GM21619 (cell line): ENCODE measurements around the gene GVQW3.

Source experiments
- ATAC-seq: cut with Tn5 transposase; IDR thresholded peaks from one replicate; pipeline ENCODE4 v1.9.1; 2021; ENCODE audit not compliant: unreplicated experiment

The GVQW3 gene

DNA sequence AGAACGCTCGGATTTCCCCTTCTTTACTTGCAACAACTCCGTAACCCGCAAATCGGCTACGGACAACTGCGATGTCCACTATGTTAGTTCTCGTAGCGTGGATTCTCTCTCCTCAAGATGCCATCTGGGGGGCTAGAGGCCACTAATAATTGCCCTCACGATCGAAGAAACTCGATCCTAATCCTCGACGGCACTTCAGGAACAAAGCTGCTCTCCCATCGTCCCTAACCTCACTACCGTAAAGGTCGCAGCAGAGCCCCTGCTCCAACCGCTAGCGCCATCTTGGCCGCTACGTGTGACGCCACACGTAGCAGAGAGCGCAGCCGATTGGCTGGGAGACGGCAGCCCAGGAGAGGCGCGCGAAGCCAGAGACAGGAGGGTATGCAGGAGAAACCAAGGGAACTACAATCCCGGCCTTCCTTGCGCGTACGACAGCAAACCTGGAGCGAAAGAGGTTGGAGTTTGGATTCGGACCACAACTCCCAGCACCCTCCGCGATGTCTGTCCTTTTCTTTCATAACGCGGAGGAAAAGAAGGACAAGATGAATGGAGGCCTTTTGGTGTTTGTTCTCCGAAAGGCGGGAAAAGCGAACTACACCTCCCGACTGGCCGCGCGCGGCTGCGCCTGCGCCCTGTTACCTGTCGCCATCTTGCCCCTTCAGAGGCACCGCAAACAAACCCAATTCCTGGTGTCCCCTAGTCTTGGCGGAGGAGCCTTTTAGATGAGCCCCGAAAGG lies 63.4 kb downstream of the GVQW3 start, which contains the start of gene EMSY:
Gene EMSY (plus strand): TSS at position 635 of the 737 bp plus-strand sequence. CDS start 1,921 bp downstream, outside the sequence.
- ATAC-seq: peak; percentile 89

DNA sequence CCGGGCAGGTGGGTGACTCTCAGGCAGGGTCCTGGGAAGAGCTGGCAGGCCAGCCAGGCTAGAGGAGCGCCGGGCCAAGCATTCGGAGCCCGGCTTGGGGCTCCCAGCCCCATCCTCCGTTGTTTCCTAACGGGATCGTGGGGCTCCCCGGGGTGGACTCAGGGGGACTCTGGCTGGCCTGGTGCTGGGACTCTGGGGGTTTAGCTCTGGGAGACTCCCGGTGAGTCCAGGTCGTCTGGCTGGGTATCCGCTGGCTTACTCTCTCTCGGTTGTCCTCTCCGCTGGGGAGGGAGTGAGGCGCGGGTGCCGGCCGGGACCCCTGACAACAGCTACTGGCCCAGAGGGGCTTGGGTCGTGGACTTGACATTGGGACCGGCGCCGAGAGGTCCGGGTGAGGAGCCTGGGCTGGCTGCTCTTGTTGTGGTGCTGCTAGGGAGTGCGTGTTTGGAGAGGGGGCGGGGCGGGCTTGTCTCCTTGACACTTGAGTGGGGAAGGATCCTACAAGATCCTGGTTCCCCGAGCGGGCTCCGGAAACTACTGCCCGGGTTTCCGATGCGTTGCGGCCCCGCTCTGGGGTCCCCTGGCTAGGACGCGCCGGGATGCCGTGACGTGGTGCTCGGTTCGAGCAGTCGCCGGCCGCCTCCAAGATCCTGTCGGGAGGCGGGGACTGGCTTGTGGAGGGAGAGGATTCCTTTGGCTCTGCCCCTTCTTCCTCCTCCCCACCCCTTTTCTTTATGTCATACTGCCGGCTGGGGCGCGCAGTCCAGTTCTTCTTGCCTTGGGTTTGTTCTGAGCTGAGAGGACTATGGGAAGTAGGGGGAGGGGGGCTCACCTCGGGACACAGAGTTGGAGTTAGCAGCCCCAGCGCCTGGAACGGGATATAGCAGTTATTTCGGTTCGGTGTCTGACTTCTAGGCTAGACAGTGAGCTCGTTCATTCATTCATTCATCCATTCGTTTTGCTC lies 64.3 kb downstream of the GVQW3 start:
- ATAC-seq: peak; percentile 32

DNA sequence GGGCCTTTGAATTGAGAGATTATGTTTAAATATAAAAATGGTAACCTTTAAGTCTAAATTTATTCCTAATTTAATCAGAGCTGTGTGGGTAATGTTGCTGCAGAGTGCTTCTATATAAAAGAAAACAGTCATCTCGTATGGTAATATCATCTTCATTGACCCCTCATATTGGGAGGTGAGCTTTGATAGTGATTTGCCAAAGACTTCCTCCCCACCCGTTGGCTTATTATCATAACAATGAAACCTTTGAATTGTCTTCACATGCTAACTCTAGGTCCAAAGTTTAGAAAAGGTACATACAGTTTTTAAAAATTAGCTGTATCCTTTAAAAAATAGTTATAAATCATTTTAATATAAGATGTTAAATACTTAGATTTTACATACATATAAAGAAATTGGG lies 67.4 kb downstream of the GVQW3 start:
- ATAC-seq: no peak

DNA sequence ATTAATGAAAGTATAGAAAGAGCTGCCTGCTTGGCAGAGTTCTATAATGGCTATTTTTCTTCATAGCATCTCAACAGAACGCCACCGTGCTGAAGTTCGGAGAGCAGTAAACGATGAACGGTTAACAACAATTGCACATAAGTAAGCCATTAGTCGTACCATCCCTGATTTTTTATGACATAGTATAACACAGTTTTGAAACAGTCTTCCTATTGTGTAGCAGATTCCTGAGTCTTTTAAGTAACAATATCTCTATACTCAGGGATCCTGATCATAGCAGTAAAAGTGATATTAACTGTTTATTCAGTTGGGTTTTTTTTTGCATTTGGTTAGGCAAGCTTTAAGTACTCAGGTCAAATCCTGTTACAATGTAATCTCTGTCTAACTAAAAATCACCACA lies 72.1 kb downstream of the GVQW3 start:
- ATAC-seq: no peak

DNA sequence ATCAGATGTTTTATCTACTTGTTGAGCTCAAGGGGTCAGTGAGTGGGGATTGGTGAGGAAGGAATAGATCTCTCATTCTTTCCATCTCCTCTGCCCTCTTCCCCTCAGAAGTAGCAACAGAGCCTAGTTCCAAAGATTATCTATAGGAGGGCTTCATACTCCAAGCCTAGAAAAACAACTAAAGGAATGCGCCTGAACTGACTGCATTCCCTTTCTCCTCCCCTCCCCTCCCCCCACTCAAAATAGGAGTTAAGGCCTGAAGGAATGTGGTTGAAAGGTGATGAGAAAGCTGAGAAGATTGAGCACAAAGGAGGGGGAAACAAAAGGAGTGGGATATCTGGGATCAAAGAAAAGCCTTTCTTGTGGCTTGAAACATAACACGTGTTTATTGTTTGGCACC lies 74.2 kb downstream of the GVQW3 start:
- no peak for ATAC-seq

DNA sequence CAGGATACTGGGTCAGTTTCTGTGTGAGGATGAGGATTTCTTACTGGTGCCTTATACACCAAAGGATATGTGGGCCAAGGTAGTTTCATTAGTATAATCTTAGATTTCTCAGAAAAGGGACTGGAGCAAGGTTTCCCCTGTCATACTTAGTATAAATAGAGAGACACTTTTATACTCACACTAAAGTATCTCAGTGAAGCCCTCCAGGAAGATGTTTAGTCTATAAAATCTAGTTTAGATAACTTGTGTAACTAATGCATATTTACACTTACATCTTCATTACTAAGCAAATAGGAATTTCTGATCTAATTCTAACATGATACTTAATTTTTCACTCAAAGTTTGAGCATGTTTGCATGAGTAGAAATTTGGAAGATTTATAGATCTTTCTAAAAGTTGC lies 74.8 kb downstream of the GVQW3 start:
- ATAC-seq: no peak

DNA sequence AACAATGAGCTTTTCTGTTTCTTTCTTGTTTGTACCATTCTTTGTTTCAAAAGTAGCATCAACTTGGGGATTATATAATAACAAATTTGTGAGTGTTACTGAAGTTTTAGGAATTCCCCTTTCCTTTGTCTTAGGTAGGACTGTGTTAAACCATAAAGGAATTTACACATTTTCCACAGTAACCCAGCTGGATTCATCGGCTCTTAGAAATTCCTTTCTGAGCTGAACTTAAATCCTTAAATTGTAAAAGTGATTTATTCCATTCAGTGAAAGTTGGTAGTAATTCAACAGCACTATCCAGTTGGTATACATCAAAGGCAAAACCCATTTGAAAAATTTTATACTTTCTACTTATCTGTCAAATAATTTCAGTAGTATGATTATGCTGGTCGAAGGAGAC lies 75.4 kb downstream of the GVQW3 start:
- no peak for ATAC-seq
